Caco-2 (cell line): ENCODE results near the gene GUCD1. TPM values are rescaled to one million over a fixed set of nuclear protein-coding genes. Genes with fewer than 3 reads are reported as not detected.

Experiments
- BruUV-seq: library from RNA; stranded (reverse); fragments of 400-500 nt; replicated peaks from 2 replicates; lab custom pipeline; 2021; lab: Mats Ljungman, UMichigan
- CTCF ChIA-PET: fragments of 300-600 bp; sonication (Branson Sonifier 250); formaldehyde crosslinking; loops from one replicate; lab custom pipeline; 2022; ENCODE audit warnings: antibody characterized with exemption; lab: Charles Lee
- POLR2A ChIA-PET: fragments of 300-600 bp; sonication (Branson Sonifier 250); formaldehyde crosslinking; loops from one replicate; lab custom pipeline; 2022; ENCODE audit warnings: antibody characterized with exemption; lab: Charles Lee
- DNase-seq, 2 experiments: peaks; one replicate each; pipeline versions ENCODE4 v3.0.0 to v3.0.0-alpha.2; 2020 to 2022
- H3K27me3 ChIP-seq: replicated peaks from 2 replicates; pipeline ENCODE4 v1.6.0; 2011; ENCODE audit warnings: low read length; ENCODE audit not compliant: control insufficient read depth, insufficient read depth
- H3K36me3 ChIP-seq: 2 replicates; pipeline ENCODE4 v1.5.1; 2011; ENCODE audit warnings: low read length; ENCODE audit not compliant: control insufficient read depth, insufficient read depth
- H3K4me1 ChIP-seq: fragments of 250-450 bp; sonication (Bioruptor Pico); 2 replicates; pipeline ENCODE4 v1.5.1; 2020; ENCODE audit warnings: mild to moderate bottlenecking
- H3K4me3 ChIP-seq: 2 replicates; pipeline ENCODE4 v1.5.1; 2011; ENCODE audit warnings: low read depth, mild to moderate bottlenecking, control low read depth, low read length
- H3K9me3 ChIP-seq: fragments of 250-450 bp; sonication (Bioruptor Pico); 2 replicates; pipeline ENCODE4 v1.5.1; 2020; ENCODE audit warnings: mild to moderate bottlenecking, moderate library complexity
- H3K27ac Mint-ChIP-seq: one replicate; pipeline ENCODE4 v1.8.0; 2022; ENCODE audit warnings: mixed read lengths; ENCODE audit not compliant: unreplicated experiment
- H3K27me3 Mint-ChIP-seq: one replicate; pipeline ENCODE4 v1.8.0; 2022; ENCODE audit warnings: mixed read lengths; ENCODE audit not compliant: insufficient read depth, unreplicated experiment
- H3K36me3 Mint-ChIP-seq: one replicate; pipeline ENCODE4 v1.8.0; 2022; ENCODE audit warnings: mild to moderate bottlenecking, mixed read lengths; ENCODE audit not compliant: insufficient read depth, unreplicated experiment
- H3K4me1 Mint-ChIP-seq: one replicate; pipeline ENCODE4 v1.8.0; 2022; ENCODE audit warnings: low read depth, mixed read lengths; ENCODE audit not compliant: unreplicated experiment
- H3K4me3 Mint-ChIP-seq: one replicate; pipeline ENCODE4 v1.8.0; 2022; ENCODE audit warnings: mild to moderate bottlenecking, moderate library complexity, mixed read lengths; ENCODE audit not compliant: unreplicated experiment
- H3K9me3 Mint-ChIP-seq: one replicate; pipeline ENCODE4 v1.8.0; 2022; ENCODE audit warnings: mixed read lengths; ENCODE audit not compliant: unreplicated experiment
- intact Hi-C: fragments of 100-400 bp; cut with micrococcal nuclease; formaldehyde crosslinking; loops from one replicate; pipeline ENCODE4 v1.10.0; 2022; ENCODE audit not compliant: unreplicated experiment
- total RNA-seq: library from RNA; stranded (reverse); gene quantifications from 2 replicates; pipeline ENCODE4 v1.2.3, GENCODE V29; 2022
- TF ChIP-seq, protein P1 (sequence below), 2 experiments: fragments of 200-600 bp in 1 of 2; IDR thresholded peaks; 1 replicate in 1 of 2; 2 replicates in 1 of 2; pipeline versions ENCODE4 v1.5.1 to v1.8.0; 2011 to 2022; ENCODE audit warnings: antibody characterized with exemption in 1 of 2, control low read depth in 1 of 2, inconsistent platforms in 1 of 2, low read depth in 1 of 2, low read length in 1 of 2, mild to moderate bottlenecking in 1 of 2, moderate library complexity in 1 of 2; ENCODE audit not compliant: insufficient read depth in 1 of 2, severe bottlenecking in 1 of 2, unreplicated experiment in 1 of 2

GUCD1 gene
- total RNA-seq, 1 experiment from 2014 or later: 127 TPM

DNA sequence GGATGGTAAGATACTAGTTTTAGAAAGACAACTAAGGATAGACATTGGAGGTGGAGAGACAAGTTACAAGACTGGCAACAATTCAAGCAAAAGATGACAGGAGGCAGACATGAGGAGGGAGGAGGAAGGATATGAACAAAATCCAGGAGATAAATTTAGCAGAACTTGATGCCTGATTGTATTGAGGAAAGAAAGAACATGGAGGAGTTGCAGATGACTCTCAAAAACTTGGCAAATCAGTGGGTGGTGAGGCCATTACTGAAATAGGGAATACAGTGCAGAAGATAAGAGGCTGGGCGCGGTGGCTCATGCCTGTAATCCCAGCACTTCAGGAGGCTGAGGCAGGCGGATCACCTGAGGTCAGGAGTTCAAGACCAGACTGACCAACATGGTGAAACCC is 62.5 kb downstream of the GUCD1 start:
- Histone ChIP-seq H3K9me3 (no peaks in the 10 kb centered on the region), H3K27me3 (no peaks in the 10 kb centered on the region), H3K36me3 (no peaks in the 10 kb centered on the region), H3K4me3 (no peak overlapping the region), H3K4me1 (peaks cover 37% of the 10 kb centered on the region)
- TF ChIP-seq, protein P1, sequence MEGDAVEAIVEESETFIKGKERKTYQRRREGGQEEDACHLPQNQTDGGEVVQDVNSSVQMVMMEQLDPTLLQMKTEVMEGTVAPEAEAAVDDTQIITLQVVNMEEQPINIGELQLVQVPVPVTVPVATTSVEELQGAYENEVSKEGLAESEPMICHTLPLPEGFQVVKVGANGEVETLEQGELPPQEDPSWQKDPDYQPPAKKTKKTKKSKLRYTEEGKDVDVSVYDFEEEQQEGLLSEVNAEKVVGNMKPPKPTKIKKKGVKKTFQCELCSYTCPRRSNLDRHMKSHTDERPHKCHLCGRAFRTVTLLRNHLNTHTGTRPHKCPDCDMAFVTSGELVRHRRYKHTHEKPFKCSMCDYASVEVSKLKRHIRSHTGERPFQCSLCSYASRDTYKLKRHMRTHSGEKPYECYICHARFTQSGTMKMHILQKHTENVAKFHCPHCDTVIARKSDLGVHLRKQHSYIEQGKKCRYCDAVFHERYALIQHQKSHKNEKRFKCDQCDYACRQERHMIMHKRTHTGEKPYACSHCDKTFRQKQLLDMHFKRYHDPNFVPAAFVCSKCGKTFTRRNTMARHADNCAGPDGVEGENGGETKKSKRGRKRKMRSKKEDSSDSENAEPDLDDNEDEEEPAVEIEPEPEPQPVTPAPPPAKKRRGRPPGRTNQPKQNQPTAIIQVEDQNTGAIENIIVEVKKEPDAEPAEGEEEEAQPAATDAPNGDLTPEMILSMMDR (IDR thresholded peaks at IDR 0.05; ENCODE audit: insufficient read depth in 1 of 2, low read depth in 1 of 2, low read length in 1 of 2, severe bottlenecking in 1 of 2, unreplicated experiment in 1 of 2): no peak
- ChIA-PET CTCF (interaction anchor here (0.5 kb wide), 1 partner anchor 37 kb away, joined by 3 read pairs; no protein-coding TSS in a partner anchor), POLR2A (no interaction called here)
- Mint-ChIP-seq H3K4me1 (peaks cover 35% of the 10 kb centered on the region), H3K4me3 (peak overlapping the region; percentile 42), H3K9me3 (no peaks in the 10 kb centered on the region), H3K36me3 (peaks cover 36% of the 10 kb centered on the region), H3K27me3 (no peaks in the 10 kb centered on the region), H3K27ac (peak overlapping the region; percentile 25)
- DNase-seq: no peak
- BruUV-seq: no TSS peak
- intact Hi-C loops: no loop called here

Other genes starting within 250 kb of the GUCD1 start
- 4.0 and 4.9 TPM in 2 replicates for gene ADORA2A, start 127.5 kb downstream of the GUCD1 start, total RNA-seq
- 5.6 and 6.7 TPM in 2 replicates for gene UPB1, start 59.8 kb downstream of the GUCD1 start, total RNA-seq
- gene SNRPD3, start 861 bp upstream of the GUCD1 start, total RNA-seq: 202 and 217 TPM in 2 replicates
- 18.6 and 20.4 TPM in 2 replicates for gene LRRC75B, start 37.9 kb upstream of the GUCD1 start, total RNA-seq
- gene GGT1, start 48.1 kb upstream of the GUCD1 start, total RNA-seq: 9.4 and 12.4 TPM in 2 replicates
- gene PIWIL3, start 219.6 kb upstream of the GUCD1 start, total RNA-seq: 0.16 and 0.45 TPM in 2 replicates